ENCODE results near the gene PLET1. TPM values are rescaled to one million over a fixed set of nuclear protein-coding genes. Genes with fewer than 3 reads are reported as not detected.

Gene PLET1
- total and polyA plus RNA-seq, 2 donors (not counting 3 experiments of a cell fraction or from before 2014, with no cell fraction given): not detected

DNA sequence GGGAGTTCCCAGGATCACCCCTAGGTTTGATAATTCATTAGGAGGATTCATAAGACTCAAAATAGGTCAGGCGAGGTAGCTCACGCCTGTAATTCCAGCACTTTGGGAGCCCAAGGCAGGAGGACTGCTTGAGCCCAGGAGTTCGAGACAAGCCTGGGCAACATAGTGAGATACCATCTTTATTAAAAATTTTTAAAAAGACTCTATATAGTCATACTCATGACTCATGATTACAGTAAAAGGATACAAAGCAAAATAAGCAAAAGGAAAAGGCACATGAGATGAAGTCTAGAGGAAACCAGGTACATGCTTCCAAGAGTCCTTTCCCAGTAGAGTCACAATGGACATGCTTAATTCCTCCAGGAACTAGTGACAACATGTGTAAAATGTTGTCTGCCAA, 48.4 kb downstream of the PLET1 start:
- BruUV-seq (replicated peaks): no TSS peak
- DNase-seq (ENCODE audit: low read depth, low spot score) (no peak), FAIRE-seq (no peak)
- Histone ChIP-seq H3K27ac (ENCODE audit: insufficient read depth, low read depth, low read length) (no peak overlapping the region), H3K4me2 (ENCODE audit: insufficient read depth, low read length) (no peak overlapping the region), H3K4me1 (ENCODE audit: control insufficient read depth, extremely low read depth, insufficient read depth, low read length) (no peaks in the 10 kb centered on the region), H3K9ac (replicated peaks; ENCODE audit: extremely low read depth, insufficient read depth, low read length) (no peak overlapping the region), H3K27me3 (ENCODE audit: control insufficient read depth in 2 of 2, insufficient read depth in 2 of 2, low read length in 2 of 2) (no peaks in the 10 kb centered on the region), H3K4me3 (replicated peaks in 1 of 3; ENCODE audit: insufficient read depth in 1 of 3, low read depth in 1 of 3, low read length in 3 of 3) (no peak overlapping the region), H2AFZ (ENCODE audit: low read depth, low read length) (no peak overlapping the region), H3K9me1 (replicated peaks; ENCODE audit: control insufficient read depth, extremely low read depth, insufficient read depth, low read length) (no peaks in the 10 kb centered on the region), H3K79me2 (ENCODE audit: control insufficient read depth, insufficient read depth, low read length) (no peaks in the 10 kb centered on the region), H3K36me3 (ENCODE audit: control insufficient read depth in 2 of 2, extremely low read depth in 1 of 2, insufficient read depth in 2 of 2, low read length in 2 of 2) (no peaks in the 10 kb centered on the region), H3K9me3 (replicated peaks; ENCODE audit: control insufficient read depth, insufficient read depth, low read length) (no peaks in the 10 kb centered on the region), H4K20me1 (replicated peaks; ENCODE audit: control insufficient read depth, extremely low read depth, insufficient read depth, low read length) (no peaks in the 10 kb centered on the region)
- ChIA-PET POLR2A (no interaction called here), CTCF (interaction anchor here (1.2 to 13.6 kb wide), 3 partner anchors 9 to 67 kb away, joined by 3 to 540 read pairs (median 3); no protein-coding TSS in a partner anchor)
- intact Hi-C loops (cut with micrococcal nuclease): no loop called here
- TF ChIP-seq POLR2AphosphoS5 (IDR thresholded peaks at IDR 0.05; ENCODE audit: insufficient read depth, low read depth, low read length) (no peak), JUN (IDR thresholded peaks at IDR 0.05; ENCODE audit: borderline replicate concordance, insufficient read depth, insufficient read length, low read depth) (no peak), POLR2A (IDR thresholded peaks at IDR 0.05; ENCODE audit: low read depth, low read length) (no peak), FOS (IDR thresholded peaks at IDR 0.05; ENCODE audit: borderline replicate concordance, insufficient read depth, low read length) (no peak), EZH2 (IDR thresholded peaks at IDR 0.05; ENCODE audit: borderline replicate concordance, low read depth, low read length, severe bottlenecking) (no peak), MYC (IDR thresholded peaks at IDR 0.05; ENCODE audit: low read depth, low read length) (no peak), GATA2 (IDR thresholded peaks at IDR 0.05; ENCODE audit: insufficient read depth, insufficient read length, low read depth, low read length) (no peak)
- TF ChIP-seq, protein P1, sequence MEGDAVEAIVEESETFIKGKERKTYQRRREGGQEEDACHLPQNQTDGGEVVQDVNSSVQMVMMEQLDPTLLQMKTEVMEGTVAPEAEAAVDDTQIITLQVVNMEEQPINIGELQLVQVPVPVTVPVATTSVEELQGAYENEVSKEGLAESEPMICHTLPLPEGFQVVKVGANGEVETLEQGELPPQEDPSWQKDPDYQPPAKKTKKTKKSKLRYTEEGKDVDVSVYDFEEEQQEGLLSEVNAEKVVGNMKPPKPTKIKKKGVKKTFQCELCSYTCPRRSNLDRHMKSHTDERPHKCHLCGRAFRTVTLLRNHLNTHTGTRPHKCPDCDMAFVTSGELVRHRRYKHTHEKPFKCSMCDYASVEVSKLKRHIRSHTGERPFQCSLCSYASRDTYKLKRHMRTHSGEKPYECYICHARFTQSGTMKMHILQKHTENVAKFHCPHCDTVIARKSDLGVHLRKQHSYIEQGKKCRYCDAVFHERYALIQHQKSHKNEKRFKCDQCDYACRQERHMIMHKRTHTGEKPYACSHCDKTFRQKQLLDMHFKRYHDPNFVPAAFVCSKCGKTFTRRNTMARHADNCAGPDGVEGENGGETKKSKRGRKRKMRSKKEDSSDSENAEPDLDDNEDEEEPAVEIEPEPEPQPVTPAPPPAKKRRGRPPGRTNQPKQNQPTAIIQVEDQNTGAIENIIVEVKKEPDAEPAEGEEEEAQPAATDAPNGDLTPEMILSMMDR (IDR thresholded peaks at IDR 0.05; ENCODE audit: extremely low read depth in 1 of 2, insufficient read depth in 1 of 2, low read depth in 1 of 2, low read length in 2 of 2): no peak
- TF ChIP-seq, protein P2, sequence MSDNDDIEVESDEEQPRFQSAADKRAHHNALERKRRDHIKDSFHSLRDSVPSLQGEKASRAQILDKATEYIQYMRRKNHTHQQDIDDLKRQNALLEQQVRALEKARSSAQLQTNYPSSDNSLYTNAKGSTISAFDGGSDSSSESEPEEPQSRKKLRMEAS (IDR thresholded peaks at IDR 0.05; ENCODE audit: insufficient read depth, insufficient read length): no peak
- dilution Hi-C loops (cut with MboI; ENCODE audit: extremely low pct_ligation_motif_present, low sequenced_read_pairs): no loop called here

Measured in endothelial cell of umbilical vein (primary cell).